ENCODE results near the gene MAML1. TPM values are rescaled to one million over a fixed set of nuclear protein-coding genes. Genes with fewer than 3 reads are reported as not detected.

The MAML1 gene
- total and polyA plus RNA-seq, 2 experiments from 2014 or later = 5.8 to 9.5 TPM

DNA sequence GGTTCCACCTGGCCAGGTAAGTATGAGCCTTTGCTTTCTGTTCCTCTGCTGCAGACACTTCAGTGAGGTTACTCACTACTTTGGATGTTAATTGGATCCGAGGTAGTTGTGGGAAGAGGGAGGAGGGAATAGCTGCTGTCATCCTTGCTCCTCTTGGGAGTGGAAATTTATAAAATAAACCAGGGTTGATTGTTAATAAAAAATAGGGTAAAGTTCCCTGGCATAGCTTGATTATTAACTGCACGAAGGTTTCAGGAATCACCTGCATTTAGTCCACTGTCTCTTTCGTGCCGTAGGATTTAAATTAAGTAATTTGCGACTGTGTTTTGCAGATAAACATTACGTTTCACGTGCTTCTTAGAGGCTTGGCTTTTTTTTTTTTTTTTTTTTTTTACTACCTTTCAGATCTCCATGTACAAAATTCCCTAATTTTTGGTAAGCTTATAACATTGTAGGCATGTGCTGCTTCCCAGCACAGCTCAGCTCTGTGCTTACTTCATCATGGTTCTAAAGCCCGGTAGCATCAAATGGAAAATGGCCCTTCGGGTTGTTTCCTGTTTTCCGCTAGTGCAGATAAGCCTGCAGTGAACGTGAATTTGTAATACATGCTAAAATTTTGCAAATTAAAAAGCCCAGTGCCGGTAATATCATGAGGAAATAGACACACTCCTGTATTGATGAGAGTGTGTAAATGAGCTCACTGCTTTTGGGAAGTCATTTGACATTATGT, 34.3 kb downstream of the MAML1 start:
- Histone ChIP-seq H4K20me1 (ENCODE audit: insufficient read depth) (0 out of 2 replicates have a peak, but pooled peaks cover 6% of the 10 kb centered on the region), H3K9me3 (ENCODE audit: low read depth) (no peaks in the 10 kb centered on the region), H3K27me3 (replicated peaks; ENCODE audit: insufficient read depth) (no peaks in the 10 kb centered on the region), H3K9me2 (ENCODE audit: insufficient read depth) (no peaks in the 10 kb centered on the region), H2AFZ (no peak overlapping the region), H3K4me1 (ENCODE audit: insufficient read depth) (peaks cover 53% of the 10 kb centered on the region), H3K9ac (peak overlapping the region; percentile 36; the same call in 1 of the 2 replicates), H3K27ac (peak overlapping the region; percentile 84), H3K4me3 (no peak overlapping the region), H3K36me3 (ENCODE audit: low read depth) (peaks cover 31% of the 10 kb centered on the region), H3K4me2 (ENCODE audit: unreplicated experiment) (peak overlapping the region; percentile 24), H3F3A (ENCODE audit: insufficient read depth) (peaks cover 51% of the 10 kb centered on the region), H3K79me2 (ENCODE audit: insufficient read depth) (peaks cover 66% of the 10 kb centered on the region)
- in situ Hi-C loops (cut with MboI) = no loop called here
- DNase-seq = peak; percentile 19
- WGBS, 2 experiments (ENCODE audit: low coverage in 1 of 2, low lambda C conversion rate in 2 of 2, missing lambda C conversion rate in 2 of 2) = 82 to 83% methylated on average over 12 of the region's 12 CpGs
- TF ChIP-seq EZH2phosphoT487 (IDR thresholded peaks at IDR 0.05; ENCODE audit: insufficient read depth, low read depth) (no peak), EZH2 (IDR thresholded peaks at IDR 0.05; ENCODE audit: insufficient read depth, poor library complexity, severe bottlenecking) (no peak)

DNA sequence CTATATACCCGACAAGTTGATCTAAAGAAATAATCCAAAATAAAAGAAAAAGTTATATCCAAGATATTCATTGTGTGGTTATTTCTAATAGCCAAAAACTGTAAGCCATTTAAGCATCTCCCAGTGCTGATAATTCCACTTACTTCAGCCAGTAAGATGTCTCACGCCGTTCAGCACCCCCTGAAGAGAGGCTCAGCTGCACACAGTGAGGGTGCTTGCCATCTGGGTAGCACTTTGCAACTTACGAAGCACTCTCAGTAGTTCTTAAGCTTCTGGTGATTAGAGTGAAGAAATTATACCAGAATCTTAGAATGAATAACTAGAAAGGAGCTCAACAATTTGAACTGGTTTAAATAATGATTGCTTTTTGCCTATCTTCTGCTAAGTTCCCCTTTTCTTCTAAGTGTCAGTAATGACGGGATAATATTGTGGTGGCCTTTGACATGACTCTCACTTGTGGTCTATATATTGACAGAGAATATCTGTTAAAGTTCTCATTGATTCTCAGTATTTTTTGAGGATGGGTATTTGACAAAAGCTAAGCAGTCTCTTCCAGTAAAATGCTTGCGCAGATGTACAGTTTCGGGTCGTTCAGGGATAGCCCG, 35.0 kb downstream of the MAML1 start:
- TF ChIP-seq EZH2 (IDR thresholded peaks at IDR 0.05; ENCODE audit: insufficient read depth, poor library complexity, severe bottlenecking) (no peak), EZH2phosphoT487 (IDR thresholded peaks at IDR 0.05; ENCODE audit: insufficient read depth, low read depth) (no peak)
- no peak overlapping the region for H3K4me2 ChIP-seq (ENCODE audit: unreplicated experiment)
- in situ Hi-C loops (cut with MboI) = no loop called here
- no peak overlapping the region; the same call in 1 of the 2 replicates for H3K27ac ChIP-seq
- WGBS, 2 experiments (ENCODE audit: low coverage in 1 of 2, low lambda C conversion rate in 2 of 2, missing lambda C conversion rate in 2 of 2) = 90 to 91% methylated on average over 9 of the region's 9 CpGs
- peaks cover 35% of the 10 kb centered on the region for H3K36me3 ChIP-seq (ENCODE audit: low read depth)
- H3K4me3 ChIP-seq = no peak overlapping the region
- H3K9me3 ChIP-seq (ENCODE audit: low read depth) = no peaks in the 10 kb centered on the region
- H4K20me1 ChIP-seq (ENCODE audit: insufficient read depth) = 0 out of 2 replicates have a peak, but pooled peaks cover 5% of the 10 kb centered on the region
- no peak for DNase-seq
- H2AFZ ChIP-seq = no peak overlapping the region
- H3F3A ChIP-seq (ENCODE audit: insufficient read depth) = peaks cover 43% of the 10 kb centered on the region
- H3K4me1 ChIP-seq (ENCODE audit: insufficient read depth) = peaks cover 46% of the 10 kb centered on the region
- no peaks in the 10 kb centered on the region for H3K27me3 ChIP-seq (replicated peaks; ENCODE audit: insufficient read depth)
- no peak overlapping the region for H3K9ac ChIP-seq
- no peaks in the 10 kb centered on the region for H3K9me2 ChIP-seq (ENCODE audit: insufficient read depth)
- H3K79me2 ChIP-seq (ENCODE audit: insufficient read depth) = peaks cover 62% of the 10 kb centered on the region

DNA sequence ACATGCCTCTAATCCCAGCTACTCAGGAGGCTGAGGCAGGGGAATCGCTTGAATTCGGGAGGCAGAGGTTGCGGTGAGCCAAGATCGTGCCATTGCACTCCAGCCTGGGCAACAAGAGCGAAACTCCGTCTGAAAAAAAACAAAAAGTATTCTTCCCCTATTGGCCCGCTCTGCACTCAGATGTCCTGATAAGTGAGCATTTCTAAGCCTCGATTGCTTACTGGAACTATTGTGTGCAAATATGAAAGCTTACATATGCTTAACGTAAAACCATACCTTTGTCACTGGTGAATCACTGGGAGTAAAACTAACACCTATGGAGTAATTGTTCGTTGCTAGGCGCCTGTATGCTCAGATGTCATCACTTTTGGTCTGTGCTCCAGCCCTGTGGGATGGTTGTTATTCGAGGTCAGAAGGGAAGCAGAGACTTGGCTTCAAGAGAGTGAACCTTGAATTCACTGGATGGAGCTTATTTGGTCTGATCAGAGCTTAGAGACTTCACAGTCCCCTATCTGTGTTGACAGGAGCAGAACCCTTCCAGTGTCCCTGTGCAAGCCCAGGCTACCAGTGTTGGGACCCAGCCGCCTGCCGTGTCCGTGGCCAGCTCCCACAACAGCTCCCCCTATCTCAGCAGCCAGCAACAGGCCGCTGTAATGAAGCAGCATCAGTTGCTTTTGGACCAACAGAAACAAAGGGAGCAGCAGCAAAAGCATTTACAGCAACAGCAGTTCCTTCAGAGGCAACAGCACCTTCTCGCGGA, 35.9 kb downstream of the MAML1 start:
- H3K36me3 ChIP-seq (ENCODE audit: low read depth) = peaks cover 40% of the 10 kb centered on the region
- TF ChIP-seq EZH2phosphoT487 (IDR thresholded peaks at IDR 0.05; ENCODE audit: insufficient read depth, low read depth) (no peak), EZH2 (IDR thresholded peaks at IDR 0.05; ENCODE audit: insufficient read depth, poor library complexity, severe bottlenecking) (no peak)

DNA sequence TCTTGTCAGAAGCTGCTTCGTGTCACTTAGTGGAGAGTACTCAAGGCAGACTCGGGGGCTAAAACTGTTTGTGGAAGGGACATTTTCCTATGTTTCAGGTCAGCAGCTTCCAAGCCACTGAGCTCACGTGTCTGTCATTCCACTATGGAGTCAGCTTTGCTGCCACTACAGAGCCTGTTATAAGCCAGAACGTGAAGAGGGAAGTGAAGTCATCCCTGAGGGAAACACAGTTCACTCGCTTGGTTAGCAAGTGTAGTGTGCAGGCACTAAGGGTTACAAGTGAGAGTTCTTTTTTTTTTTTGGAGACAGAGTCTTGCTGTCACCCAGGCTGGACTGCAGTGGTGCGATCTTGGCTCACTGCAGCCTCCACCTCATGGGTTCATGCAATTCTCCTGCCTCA, 36.6 kb downstream of the MAML1 start:
- H3K79me2 ChIP-seq (ENCODE audit: insufficient read depth) = peaks cover 52% of the 10 kb centered on the region
- H3K9me3 ChIP-seq (ENCODE audit: low read depth) = no peaks in the 10 kb centered on the region
- H2AFZ ChIP-seq = no peak overlapping the region
- DNase-seq = no peak
- H3K36me3 ChIP-seq (ENCODE audit: low read depth) = peaks cover 43% of the 10 kb centered on the region
- H3F3A ChIP-seq (ENCODE audit: insufficient read depth) = peaks cover 28% of the 10 kb centered on the region
- TF ChIP-seq EZH2 (IDR thresholded peaks at IDR 0.05; ENCODE audit: insufficient read depth, poor library complexity, severe bottlenecking) = no peak
- no peak for TF ChIP-seq EZH2phosphoT487 (IDR thresholded peaks at IDR 0.05; ENCODE audit: insufficient read depth, low read depth)
- H3K9me2 ChIP-seq (ENCODE audit: insufficient read depth) = no peaks in the 10 kb centered on the region
- H3K9ac ChIP-seq = no peak overlapping the region
- no peak overlapping the region for H3K27ac ChIP-seq
- H3K27me3 ChIP-seq (replicated peaks; ENCODE audit: insufficient read depth) = no peaks in the 10 kb centered on the region
- no peak overlapping the region for H3K4me2 ChIP-seq (ENCODE audit: unreplicated experiment)
- H3K4me1 ChIP-seq (ENCODE audit: insufficient read depth) = peaks cover 29% of the 10 kb centered on the region
- H3K4me3 ChIP-seq = no peak overlapping the region
- WGBS, 2 experiments (ENCODE audit: low coverage in 1 of 2, low lambda C conversion rate in 2 of 2, missing lambda C conversion rate in 2 of 2) = 86 to 91% methylated on average over 6 of the region's 6 CpGs
- H4K20me1 ChIP-seq (ENCODE audit: insufficient read depth) = no peaks in the 10 kb centered on the region
- in situ Hi-C loops (cut with MboI) = no loop called here

More for the DNA sequence above, 35.9 kb downstream of the MAML1 start:
- Histone ChIP-seq H3K9ac (no peak overlapping the region), H3K4me1 (ENCODE audit: insufficient read depth) (peaks cover 37% of the 10 kb centered on the region), H3K4me3 (no peak overlapping the region), H3F3A (ENCODE audit: insufficient read depth) (peaks cover 35% of the 10 kb centered on the region), H4K20me1 (ENCODE audit: insufficient read depth) (0 out of 2 replicates have a peak, but pooled peaks cover 2% of the 10 kb centered on the region), H3K9me3 (ENCODE audit: low read depth) (no peaks in the 10 kb centered on the region), H3K9me2 (ENCODE audit: insufficient read depth) (no peaks in the 10 kb centered on the region), H3K27ac (no peak overlapping the region), H3K4me2 (ENCODE audit: unreplicated experiment) (no peak overlapping the region), H3K27me3 (replicated peaks; ENCODE audit: insufficient read depth) (no peaks in the 10 kb centered on the region), H2AFZ (no peak overlapping the region), H3K79me2 (ENCODE audit: insufficient read depth) (peaks cover 60% of the 10 kb centered on the region)
- 93% methylated on average over 18 of the region's 18 CpGs for WGBS, 2 experiments (ENCODE audit: low coverage in 1 of 2, low lambda C conversion rate in 2 of 2, missing lambda C conversion rate in 2 of 2)
- in situ Hi-C loops (cut with MboI) = no loop called here
- no peak for DNase-seq

All from GM23248 (cell line).